ENCODE results near the gene ERICH6B.

The ERICH6B gene

DNA sequence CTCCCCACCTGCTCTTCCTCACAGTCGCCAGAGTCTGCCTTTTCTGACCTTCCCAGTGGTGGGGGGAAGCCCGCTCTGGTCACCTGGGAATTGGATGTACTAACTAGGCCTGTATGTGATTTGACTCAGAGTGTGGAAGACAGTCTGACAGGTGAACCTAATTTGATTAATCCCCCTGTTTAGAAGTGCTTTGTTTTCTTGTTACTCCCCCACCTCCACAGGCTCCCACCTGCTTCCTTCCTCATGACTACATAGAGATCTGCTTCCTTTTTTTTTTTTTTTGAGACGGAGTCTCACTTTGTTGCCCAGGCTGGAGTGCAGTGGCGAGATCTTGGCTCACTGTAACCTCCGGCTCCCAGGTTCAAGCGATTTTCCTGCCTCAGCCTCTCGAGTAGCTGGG is 106.8 kb downstream of the ERICH6B start:
- DNase-seq (ENCODE audit: low read depth in 1 of 2, low spot score in 1 of 2), result no peak

- no peak for DNase-seq (ENCODE audit: low read depth in 1 of 2, low spot score in 1 of 2)
Observed at GRCh38 chr13:45506811-45507210, 108.7 kb downstream of the ERICH6B start.

- no peak for DNase-seq (ENCODE audit: low read depth in 1 of 2, low spot score in 1 of 2)
Observed at GRCh38 chr13:45503658-45504057, 111.9 kb downstream of the ERICH6B start.

DNA sequence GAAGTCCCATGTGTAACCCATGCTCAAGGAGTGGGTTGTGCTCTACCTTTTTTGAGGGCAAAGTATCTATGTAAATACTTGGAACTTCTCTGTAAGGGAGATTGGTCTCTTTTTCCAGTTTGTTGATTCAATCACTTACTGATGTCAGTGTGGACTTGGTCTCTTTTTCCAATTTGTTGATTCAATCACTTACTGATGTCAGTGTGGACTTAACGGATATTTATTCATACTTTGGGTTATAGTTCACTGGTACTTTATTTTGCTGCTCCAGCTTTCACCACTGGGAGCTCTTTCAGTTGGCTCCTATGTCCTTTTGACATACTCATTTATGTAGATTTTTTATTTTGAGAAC is 114.4 kb downstream of the ERICH6B start:
- DNase-seq (ENCODE audit: low read depth in 1 of 2, low spot score in 1 of 2), result no peak

GRCh38 chr13:45500492-45501174 is 114.9 kb downstream of the ERICH6B start:
- no peak for DNase-seq (ENCODE audit: low read depth in 1 of 2, low spot score in 1 of 2)

DNA sequence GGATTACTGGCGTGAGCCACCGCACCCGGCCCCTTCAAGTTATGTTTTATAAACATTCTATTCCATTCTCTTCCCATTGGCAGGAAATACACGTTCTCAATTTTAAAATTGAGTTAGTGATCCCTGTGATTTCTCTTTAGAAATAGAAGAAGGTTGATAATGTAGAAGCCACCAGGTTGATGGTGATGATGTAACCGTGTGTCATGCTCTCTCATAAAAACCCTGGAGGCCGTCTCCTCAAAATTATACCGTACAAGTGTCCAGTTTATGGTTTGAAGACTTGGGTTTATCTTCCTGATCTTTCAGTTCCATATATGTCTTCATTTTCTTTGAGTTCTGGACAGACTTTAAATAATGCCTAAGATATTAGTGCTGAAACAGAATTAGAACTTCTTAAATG is 118.6 kb downstream of the ERICH6B start:
- DNase-seq (ENCODE audit: low read depth in 1 of 2, low spot score in 1 of 2), result no peak

DNA sequence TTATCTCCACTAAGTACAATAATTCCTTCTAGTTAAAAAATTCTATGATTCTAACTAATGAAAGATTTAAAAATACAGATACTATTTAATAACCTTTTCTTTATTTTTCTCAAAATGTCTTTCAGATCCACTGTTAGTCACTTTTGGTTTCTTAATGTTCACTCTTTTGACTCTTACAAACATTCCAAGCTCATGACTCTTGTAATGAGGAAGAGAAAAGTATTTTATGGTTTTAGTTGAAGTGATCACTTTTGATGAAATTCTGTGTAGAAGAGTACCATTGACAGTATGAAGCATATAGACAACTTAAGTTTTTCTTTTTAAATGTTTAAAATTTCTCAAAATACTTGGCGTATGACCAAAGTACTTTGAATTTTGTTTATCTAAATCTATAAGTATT is 123.0 kb downstream of the ERICH6B start:
- DNase-seq (ENCODE audit: low read depth in 1 of 2, low spot score in 1 of 2), result no peak

Data from activated CD4-positive, alpha-beta T cell treated with anti-CD3 and anti-CD28 coated beads, Interleukin-2, amount 50 U/mL, for 24 hours (primary cell).